ENCODE measurements around the gene L3MBTL4. TPM values are rescaled to one million over a fixed set of nuclear protein-coding genes. Genes with fewer than 3 reads are reported as not detected.

The L3MBTL4 gene
- total RNA-seq, 1 donor from 2014 or later, result 17.5 TPM

DNA sequence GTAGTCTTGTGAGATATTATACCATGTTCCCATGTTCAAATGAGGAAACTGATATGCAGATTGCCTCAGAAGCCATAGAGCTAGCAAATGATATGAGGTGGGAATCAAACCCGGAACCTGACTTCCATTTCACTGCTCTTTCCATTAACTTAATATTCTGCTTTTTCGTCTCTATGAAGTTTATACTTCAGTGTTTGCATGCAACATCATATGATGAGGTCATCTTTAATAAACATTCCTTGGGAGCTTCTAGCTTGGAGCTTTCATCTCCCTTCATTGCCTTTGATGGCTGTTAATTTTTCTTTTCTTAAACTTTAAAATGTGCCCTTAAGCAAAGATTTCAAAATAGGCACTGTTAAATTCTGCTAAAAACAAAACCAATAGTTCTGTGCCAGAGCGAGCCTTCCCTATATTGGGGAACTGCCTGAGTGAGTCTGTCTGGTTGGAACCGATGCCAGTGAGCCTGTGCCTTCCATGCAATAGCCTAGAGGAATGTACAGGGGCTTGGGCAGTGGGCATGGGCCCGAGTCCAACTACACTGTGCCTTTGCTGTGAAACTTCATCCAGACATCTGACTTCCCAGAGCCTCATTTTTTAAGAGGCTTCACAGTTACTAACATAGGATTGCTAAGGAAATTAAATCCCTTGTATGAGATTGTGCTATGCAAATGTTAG lies 428.3 kb downstream of the L3MBTL4 start:
- Mint-ChIP-seq H3K36me3 (no peaks in the 10 kb centered on the region), H3K9me3 (no peaks in the 10 kb centered on the region), H3K4me3 (no peak overlapping the region), H3K27me3 (ENCODE audit: low read depth) (no peaks in the 10 kb centered on the region), H3K4me1 (peaks cover 36% of the 10 kb centered on the region), H3K27ac (peak overlapping the region; percentile 24)
- no peak for TF ChIP-seq CTCF (IDR thresholded peaks at IDR 0.05; ENCODE audit: unreplicated experiment)
- no peak for DNase-seq (ENCODE audit: low spot score in 2 of 2, unreplicated experiment in 2 of 2)

- H3K36me3 Mint-ChIP-seq, result no peaks in the 10 kb centered on the region
- H3K27me3 Mint-ChIP-seq (ENCODE audit: low read depth), result no peaks in the 10 kb centered on the region
- DNase-seq (ENCODE audit: low spot score in 2 of 2, unreplicated experiment in 2 of 2), result no peak
- H3K9me3 Mint-ChIP-seq, result no peaks in the 10 kb centered on the region
- H3K4me1 Mint-ChIP-seq, result peaks cover 41% of the 10 kb centered on the region
- no peak overlapping the region for H3K4me3 Mint-ChIP-seq
- no peak overlapping the region for H3K27ac Mint-ChIP-seq
- no peak for TF ChIP-seq CTCF (IDR thresholded peaks at IDR 0.05; ENCODE audit: unreplicated experiment)
These were observed 430.5 kb downstream of the L3MBTL4 start for GRCh38 chr18:5984245-5984644.

DNA sequence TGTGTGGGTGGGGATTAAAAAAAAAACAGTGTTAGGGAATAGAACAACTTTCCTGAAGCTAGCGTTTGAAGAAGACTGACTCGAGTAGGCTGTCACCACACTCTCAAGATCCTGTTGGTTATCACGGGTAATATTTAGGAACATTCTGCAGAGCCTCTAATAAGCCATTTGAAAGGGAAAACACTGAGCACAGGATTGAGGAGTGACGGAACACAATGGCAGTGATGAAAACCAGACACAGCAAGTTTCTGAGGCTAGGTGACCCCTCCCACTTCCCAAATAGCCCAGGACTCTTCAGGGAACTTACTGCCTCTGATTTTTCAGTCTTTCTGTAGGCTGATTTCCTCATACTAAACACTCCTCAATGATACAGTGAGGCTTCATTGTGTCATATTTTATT lies 431.2 kb downstream of the L3MBTL4 start:
- H3K9me3 Mint-ChIP-seq, result no peaks in the 10 kb centered on the region
- no peaks in the 10 kb centered on the region for H3K27me3 Mint-ChIP-seq (ENCODE audit: low read depth)
- no peaks in the 10 kb centered on the region for H3K36me3 Mint-ChIP-seq
- no peak for DNase-seq (ENCODE audit: low spot score in 2 of 2, unreplicated experiment in 2 of 2)
- H3K4me3 Mint-ChIP-seq, result no peak overlapping the region
- no peak for TF ChIP-seq CTCF (IDR thresholded peaks at IDR 0.05; ENCODE audit: unreplicated experiment)
- H3K4me1 Mint-ChIP-seq, result peaks cover 41% of the 10 kb centered on the region
- peak overlapping the region; percentile 37 for H3K27ac Mint-ChIP-seq

DNA sequence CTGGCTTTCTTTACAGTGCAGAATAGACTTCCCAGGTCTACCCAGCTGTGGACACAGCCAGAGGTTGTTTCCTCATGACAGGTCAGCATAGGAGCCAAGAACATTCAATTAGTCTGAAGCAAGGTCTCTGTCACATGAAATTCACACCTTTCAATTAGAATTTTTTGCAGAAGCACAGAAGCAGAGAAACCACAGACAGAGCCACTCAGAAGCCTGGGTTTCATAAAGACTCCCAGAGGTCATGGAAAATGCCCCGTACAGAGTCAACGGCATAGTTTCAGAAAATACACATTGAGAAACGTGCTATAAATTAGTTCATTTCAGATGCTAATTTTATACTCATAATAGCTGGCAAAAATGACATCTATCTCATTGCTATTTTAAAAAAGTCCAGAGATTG lies 432.4 kb downstream of the L3MBTL4 start:
- TF ChIP-seq CTCF (IDR thresholded peaks at IDR 0.05; ENCODE audit: unreplicated experiment), result no peak
- peaks cover 37% of the 10 kb centered on the region for H3K4me1 Mint-ChIP-seq
- H3K36me3 Mint-ChIP-seq, result no peaks in the 10 kb centered on the region
- H3K27ac Mint-ChIP-seq, result no peak overlapping the region
- no peak overlapping the region for H3K4me3 Mint-ChIP-seq
- H3K9me3 Mint-ChIP-seq, result no peaks in the 10 kb centered on the region
- no peaks in the 10 kb centered on the region for H3K27me3 Mint-ChIP-seq (ENCODE audit: low read depth)
- no peak for DNase-seq (ENCODE audit: low spot score in 2 of 2, unreplicated experiment in 2 of 2)

- no peak overlapping the region for H3K27ac Mint-ChIP-seq
- H3K9me3 Mint-ChIP-seq, result no peaks in the 10 kb centered on the region
- TF ChIP-seq CTCF (IDR thresholded peaks at IDR 0.05; ENCODE audit: unreplicated experiment), result no peak
- no peaks in the 10 kb centered on the region for H3K36me3 Mint-ChIP-seq
- peaks cover 23% of the 10 kb centered on the region for H3K4me1 Mint-ChIP-seq
- DNase-seq (ENCODE audit: low spot score in 2 of 2, unreplicated experiment in 2 of 2), result no peak
- H3K4me3 Mint-ChIP-seq, result no peak overlapping the region
- no peaks in the 10 kb centered on the region for H3K27me3 Mint-ChIP-seq (ENCODE audit: low read depth)
These were observed 434.0 kb downstream of the L3MBTL4 start for GRCh38 chr18:5980721-5981120.
